ENCODE results near the gene CLTA. TPM values are rescaled to one million over a fixed set of nuclear protein-coding genes. Genes with fewer than 3 reads are reported as not detected.
"Not testable (repeated sequence)": the region's sequence is repeated elsewhere in the genome, so short reads cannot be mapped to it uniquely, and the experiment has no call there.

Gene CLTA
- polyA plus RNA-seq, 10 donors = 98.6 to 145 (median 122) TPM

DNA sequence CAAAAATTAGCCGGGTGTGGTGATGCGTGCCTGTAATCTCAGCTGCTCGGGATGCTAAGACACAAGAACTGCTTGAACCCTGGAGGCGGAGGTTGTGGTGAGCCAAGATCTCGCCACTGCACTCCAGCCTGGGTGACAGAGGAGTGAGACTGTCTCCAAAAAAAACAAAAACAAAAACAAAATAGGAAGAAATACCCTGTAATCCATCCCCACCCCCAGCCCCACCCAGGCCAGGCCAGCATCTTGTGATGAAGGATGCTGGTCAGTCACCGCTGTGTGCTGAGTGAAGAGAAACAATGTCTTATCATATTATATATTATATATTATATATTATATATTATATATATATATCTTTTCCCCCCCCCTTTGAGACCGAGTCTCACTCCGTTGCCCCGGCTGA is 37.0 kb upstream of the CLTA start:
- DNase-seq = no peak

- peak in 2 of 3 donors; percentile 80 to 90 for DNase-seq
Measured at GRCh38 chr9:36154331-36154952, 36.3 kb upstream of the CLTA start.

- DNase-seq = no peak
Measured at GRCh38 chr9:36156116-36156515, 34.6 kb upstream of the CLTA start.

GRCh38 chr9:36158122-36158521 is 32.6 kb upstream of the CLTA start:
- peak in 1 of 3 donors; percentile 72 for DNase-seq

DNA sequence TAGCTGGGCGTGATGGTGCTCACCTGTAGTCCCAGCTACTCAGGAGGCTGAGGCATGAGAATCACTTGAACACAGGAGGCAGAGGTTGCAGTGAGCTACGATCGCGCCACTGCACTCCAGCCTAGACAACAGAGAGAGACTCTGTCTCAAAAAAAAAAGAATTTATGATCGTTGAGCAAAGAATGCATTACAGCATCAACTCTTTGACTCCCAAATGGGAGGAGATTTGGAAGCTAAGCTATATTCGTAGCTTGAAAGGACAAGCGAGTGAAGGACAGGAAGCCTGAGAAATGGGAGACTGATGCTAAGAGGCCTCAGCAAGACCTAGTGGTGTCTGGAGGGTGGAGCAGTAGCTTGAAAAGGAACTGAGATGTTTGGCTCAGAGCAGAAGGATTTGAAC is 31.8 kb upstream of the CLTA start:
- peak; percentile 78 to 93 (median 90) for DNase-seq

DNA sequence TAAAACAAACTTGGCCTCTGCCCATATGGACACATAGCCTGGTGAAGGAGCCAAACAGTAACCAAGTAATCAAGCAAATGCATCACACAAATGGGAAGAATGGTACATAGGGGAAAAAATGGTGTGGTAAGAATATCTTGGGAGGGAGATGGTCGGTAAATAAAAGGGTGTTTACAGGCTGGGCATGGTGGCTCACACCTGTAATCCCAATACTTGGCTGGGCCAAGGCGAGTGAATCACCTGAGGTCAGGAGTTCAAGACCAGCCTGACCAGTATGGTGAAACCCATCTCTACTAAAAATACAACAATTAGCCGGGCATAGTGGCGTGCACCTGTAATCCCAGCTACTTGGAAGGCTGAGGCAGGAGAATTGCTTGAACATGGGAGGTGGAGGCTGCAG is 31.2 kb upstream of the CLTA start:
- DNase-seq = not testable (repeated sequence)

- DNase-seq = not testable (repeated sequence)
Measured at GRCh38 chr9:36160126-36160525, 30.6 kb upstream of the CLTA start.

GRCh38 chr9:36161187-36161586 is 29.5 kb upstream of the CLTA start:
- DNase-seq = peak in 2 of 3 donors; percentile 19 to 51

DNA sequence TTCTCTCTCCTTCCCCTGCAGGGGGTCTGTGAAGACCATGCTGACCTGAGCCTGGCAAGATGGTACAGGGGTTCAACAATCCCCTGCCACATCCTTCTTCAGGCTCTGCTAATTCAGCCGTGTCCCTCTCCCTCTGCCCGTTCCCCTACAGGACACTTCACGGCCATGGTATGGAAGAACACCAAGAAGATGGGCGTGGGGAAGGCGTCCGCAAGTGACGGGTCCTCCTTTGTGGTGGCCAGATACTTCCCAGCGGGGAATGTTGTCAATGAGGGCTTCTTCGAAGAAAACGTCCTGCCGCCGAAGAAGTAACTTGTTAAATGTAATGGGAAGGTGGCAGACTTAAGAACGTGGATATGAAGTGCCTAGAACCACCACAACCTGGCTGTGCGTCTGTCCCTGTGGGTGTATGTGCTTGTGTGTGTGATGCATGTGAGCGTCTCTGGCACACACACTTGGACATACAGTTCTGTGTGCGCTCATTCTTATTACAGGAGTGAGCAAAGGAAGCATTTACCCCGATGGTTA is 28.4 kb upstream of the CLTA start:
- DNase-seq = peak in 1 of 3 donors; percentile 51

DNA sequence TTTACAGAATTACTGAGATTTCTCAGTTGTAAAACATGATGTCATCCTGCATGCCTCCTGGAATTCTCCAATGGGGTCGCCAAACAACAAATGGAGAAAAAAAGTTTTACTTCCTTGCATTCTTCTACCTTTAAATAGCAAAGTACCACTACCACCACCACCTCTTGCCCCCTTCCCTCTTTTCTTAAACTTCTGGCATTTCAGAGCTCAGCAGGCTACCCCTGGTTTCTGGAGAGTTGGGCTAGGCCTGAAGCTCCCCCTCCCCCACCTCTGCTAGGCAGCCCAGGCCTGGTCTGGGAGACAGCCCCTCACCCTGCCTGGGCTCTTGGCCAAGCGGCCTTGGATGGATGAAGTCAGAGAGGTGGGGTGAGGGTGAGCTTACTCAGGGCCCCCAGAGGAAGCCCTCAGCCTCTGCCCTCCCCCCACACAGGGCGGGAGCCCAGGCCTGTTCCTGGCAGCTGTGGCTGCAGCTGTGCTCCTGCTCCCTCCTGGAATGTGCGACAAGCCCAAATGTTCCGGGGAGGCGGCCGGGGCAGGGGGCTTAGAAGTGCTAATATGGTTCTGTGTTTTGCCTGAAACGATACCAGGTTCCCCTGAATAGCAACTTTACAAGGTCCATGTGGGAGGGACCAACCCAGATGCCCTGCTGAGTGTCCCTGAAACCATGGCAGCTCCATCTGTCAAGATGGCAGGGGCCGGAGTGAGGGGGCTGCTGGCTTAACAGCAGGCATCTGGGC is 27.5 kb upstream of the CLTA start:
- DNase-seq = peak; percentile 94 to 97 (median 94)

- peak in 1 of 3 donors; percentile 56 for DNase-seq
Measured at GRCh38 chr9:36163786-36164170, 26.9 kb upstream of the CLTA start.

GRCh38 chr9:36164372-36164771 is 26.3 kb upstream of the CLTA start:
- peak in 1 of 3 donors; percentile 52 for DNase-seq

DNA sequence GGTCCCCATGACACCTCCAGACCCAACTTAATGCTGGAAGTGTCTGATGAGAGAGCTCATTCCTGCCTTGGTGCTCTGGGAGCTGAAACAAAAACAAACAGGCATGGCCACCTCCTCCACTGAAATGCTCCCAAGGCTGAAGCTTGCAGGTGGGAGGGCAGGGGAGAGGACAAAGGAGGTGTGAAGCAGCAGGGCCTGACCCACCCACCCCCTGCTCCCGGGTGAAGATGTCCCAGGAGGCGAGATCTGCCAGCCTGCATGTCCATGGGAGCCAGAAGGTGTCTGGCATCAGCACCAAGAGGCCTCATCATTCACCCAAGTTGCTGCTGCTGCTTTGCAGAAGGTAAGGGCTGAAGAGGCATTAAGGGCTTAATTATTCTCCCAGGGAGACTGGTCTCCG is 25.7 kb upstream of the CLTA start:
- DNase-seq = peak in 1 of 3 donors; percentile 65

DNA sequence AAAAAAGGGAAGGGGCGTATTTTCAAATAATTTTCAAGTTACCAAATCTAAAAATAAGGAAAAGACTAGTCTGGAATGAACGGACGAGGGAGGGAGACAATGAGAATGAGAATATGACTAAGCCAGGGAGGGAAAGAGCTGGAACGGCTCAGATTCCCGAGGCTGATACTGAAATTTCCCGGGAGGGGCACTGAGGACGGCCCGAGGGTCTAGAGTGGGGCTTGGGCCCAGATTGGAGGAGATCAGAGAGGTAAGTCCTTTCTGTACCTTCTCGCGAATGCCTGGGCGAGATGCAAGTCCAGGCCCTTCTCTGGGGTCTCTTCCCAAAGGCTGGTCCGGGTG is 24.9 kb upstream of the CLTA start:
- DNase-seq = peak; percentile 52 to 87 (median 72)

GRCh38 chr9:36166168-36166927 is 24.4 kb upstream of the CLTA start:
- DNase-seq = peak; percentile 84 to 95 (median 91)

GRCh38 chr9:36169166-36169565 is 21.6 kb upstream of the CLTA start, which contains the start of gene CCIN:
Gene CCIN, plus strand, starts transcription at chr9:36169388. Its CDS starts 115 bp downstream, at chr9:36169503.
- no peak for DNase-seq

DNA sequence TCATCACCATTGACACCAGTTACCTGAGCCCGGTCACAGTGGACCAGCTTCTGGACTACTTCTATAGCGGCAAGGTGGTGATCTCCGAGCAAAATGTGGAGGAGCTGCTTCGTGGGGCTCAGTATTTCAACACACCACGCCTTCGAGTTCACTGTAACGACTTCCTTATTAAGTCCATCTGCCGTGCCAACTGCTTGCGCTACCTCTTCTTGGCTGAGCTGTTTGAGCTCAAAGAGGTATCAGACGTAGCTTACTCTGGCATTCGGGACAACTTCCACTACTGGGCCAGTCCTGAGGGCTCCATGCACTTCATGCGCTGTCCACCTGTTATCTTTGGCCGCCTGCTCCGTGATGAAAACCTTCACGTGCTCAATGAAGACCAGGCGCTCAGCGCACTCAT is 21.0 kb upstream of the CLTA start:
- DNase-seq = no peak

GRCh38 chr9:36170531-36170930 is 20.2 kb upstream of the CLTA start:
- no peak for DNase-seq

DNA sequence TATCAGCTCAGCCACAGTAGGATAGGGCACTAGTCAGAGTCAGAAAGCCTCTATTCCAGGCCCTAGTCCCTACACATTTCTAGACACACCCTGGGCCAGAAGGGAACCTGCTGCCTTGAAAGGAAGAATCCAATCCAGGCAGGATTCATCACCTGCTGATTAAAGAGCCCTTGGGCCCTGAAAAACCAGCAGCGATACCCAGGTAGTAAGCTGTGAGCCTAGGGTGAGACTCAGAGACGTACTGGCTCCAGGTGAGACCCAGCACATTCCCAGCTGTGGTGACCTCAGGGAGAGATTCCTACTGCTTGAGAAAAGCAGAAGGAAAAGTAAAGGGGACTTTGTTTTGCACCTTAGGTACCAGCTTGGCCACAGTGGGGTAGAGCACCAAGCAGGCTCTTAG is 16.9 kb upstream of the CLTA start:
- DNase-seq = no peak

DNA sequence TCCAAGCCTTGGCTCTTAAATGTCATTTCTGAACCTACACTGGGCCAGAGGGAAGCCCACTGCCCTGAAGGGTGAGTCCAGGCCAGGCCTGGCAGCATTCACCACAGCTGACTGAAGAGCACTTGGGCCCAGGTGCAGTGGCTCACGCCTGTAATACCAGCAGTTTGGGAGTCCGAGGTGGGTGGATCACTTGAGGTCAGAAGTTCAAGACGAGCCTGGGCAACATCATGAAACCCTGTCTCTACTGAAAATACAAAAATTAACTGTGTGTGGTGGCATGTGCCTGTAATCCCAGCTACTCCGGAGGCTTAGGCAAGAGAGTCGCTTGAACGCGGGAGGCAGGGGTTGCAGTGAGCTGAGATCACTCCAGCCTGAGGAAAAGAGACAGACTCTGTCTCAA is 16.4 kb upstream of the CLTA start:
- no peak for DNase-seq

GRCh38 chr9:36174731-36175130 is 16.0 kb upstream of the CLTA start:
- DNase-seq = no peak

- not testable (repeated sequence) for DNase-seq
Measured at GRCh38 chr9:36175209-36175608, 15.5 kb upstream of the CLTA start.
